HEK293 (cell line): ENCODE results near the gene CIAPIN1.
A peak's percentile ranks its signal among the peaks of the same experiment; 100 is the strongest.

Experiments
- CTCF ChIA-PET: fragments of 350-600 bp; formaldehyde crosslinking; extraction: SDS; loops from one replicate; lab custom pipeline; 2021; ENCODE audit warnings: antibody characterized with exemption; lab: Yijun Ruan, JAX
- POLR2A ChIA-PET: fragments of 300-600 bp; formaldehyde crosslinking; extraction: SDS; loops from one replicate; lab custom pipeline; 2020; ENCODE audit warnings: antibody characterized with exemption, inconsistent platforms; lab: Yijun Ruan, JAX
- H3K27ac ChIP-seq: fragments of 200-500 bp; sonication (Bioruptor generic); 2 replicates; pipeline ENCODE4 v1.5.1; 2014; ENCODE audit warnings: low read depth, low read length, control low read depth, inconsistent platforms; ENCODE audit errors: extremely low read depth
- H3K36me3 ChIP-seq, 2 experiments: fragments of 200-500 bp in 1 of 2; sonication (Bioruptor generic) in 1 of 2; 1 replicate in 1 of 2; 2 replicates in 1 of 2; pipeline ENCODE4 v1.5.1; 2014 to 2017; ENCODE audit warnings: inconsistent platforms in 2 of 2, low read length in 2 of 2; ENCODE audit not compliant: control insufficient read depth in 2 of 2, insufficient read depth in 1 of 2
- H3K4me1 ChIP-seq: fragments of 200-500 bp; sonication (Bioruptor generic); 2 replicates; pipeline ENCODE4 v1.5.1; 2014; ENCODE audit warnings: mild to moderate bottlenecking, low read length, inconsistent platforms; ENCODE audit not compliant: control insufficient read depth, insufficient read depth
- H3K4me3 ChIP-seq: 2 replicates; pipeline ENCODE4 v1.5.1; 2011; ENCODE audit warnings: low read depth, mild to moderate bottlenecking, control low read depth, low read length, moderate library complexity
- H3K9me3 ChIP-seq: fragments of 200-500 bp; sonication (Bioruptor generic); 2 replicates; pipeline ENCODE4 v1.5.1; 2014; ENCODE audit warnings: low read depth, low read length, inconsistent platforms; ENCODE audit not compliant: control insufficient read depth, insufficient read depth
- GLIS2 ChIP-seq: fragments of 450-650 bp; formaldehyde crosslinking; IDR thresholded peaks from 2 replicates; pipeline ENCODE4 v1.5.1; 2016; ENCODE audit warnings: missing biosample characterization, missing genetic modification characterization
- KLF9 ChIP-seq: fragments of 450-650 bp; formaldehyde crosslinking; IDR thresholded peaks from 2 replicates; pipeline ENCODE4 v1.5.1; 2016; ENCODE audit warnings: missing biosample characterization, missing genetic modification characterization, low read depth
- SP2 ChIP-seq: fragments of 450-650 bp; formaldehyde crosslinking; IDR thresholded peaks from 2 replicates; pipeline ENCODE4 v1.5.1; 2016; ENCODE audit warnings: missing biosample characterization, missing genetic modification characterization
- SP3 ChIP-seq: fragments of 450-650 bp; formaldehyde crosslinking; IDR thresholded peaks from 2 replicates; pipeline ENCODE4 v1.5.1; 2016; ENCODE audit warnings: missing biosample characterization, missing genetic modification characterization
- YY1 ChIP-seq: fragments of 450-650 bp; formaldehyde crosslinking; IDR thresholded peaks from 2 replicates; pipeline ENCODE4 v1.5.1; 2018; ENCODE audit warnings: missing biosample characterization, missing genetic modification characterization
- ZBTB11 ChIP-seq: fragments of 450-650 bp; formaldehyde crosslinking; conservative IDR thresholded peaks from 2 replicates; pipeline ENCODE4 v1.5.1; 2016; ENCODE audit warnings: low read depth, missing biosample characterization, missing genetic modification characterization
- ZBTB21 ChIP-seq: fragments of 450-650 bp; formaldehyde crosslinking; IDR thresholded peaks from 2 replicates; pipeline ENCODE4 v1.5.1; 2017; ENCODE audit warnings: missing biosample characterization, missing genetic modification characterization
- ZNF148 ChIP-seq: fragments of 450-650 bp; formaldehyde crosslinking; IDR thresholded peaks from 2 replicates; pipeline ENCODE4 v1.5.0; 2017; ENCODE audit warnings: missing biosample characterization, missing genetic modification characterization, borderline replicate concordance
- ZNF155 ChIP-seq: fragments of 450-650 bp; formaldehyde crosslinking; IDR thresholded peaks from 2 replicates; pipeline ENCODE4 v1.5.1; 2016; ENCODE audit warnings: missing biosample characterization, missing genetic modification characterization
- ZNF175 ChIP-seq: fragments of 450-650 bp; formaldehyde crosslinking; IDR thresholded peaks from 2 replicates; pipeline ENCODE4 v1.5.1; 2016; ENCODE audit warnings: missing biosample characterization, missing genetic modification characterization
- ZNF23 ChIP-seq: fragments of 450-650 bp; formaldehyde crosslinking; IDR thresholded peaks from 2 replicates; pipeline ENCODE4 v1.5.1; 2016; ENCODE audit warnings: missing biosample characterization, missing genetic modification characterization, borderline replicate concordance
- ZNF280D ChIP-seq: fragments of 450-650 bp; formaldehyde crosslinking; IDR thresholded peaks from 2 replicates; pipeline ENCODE4 v1.5.1; 2016; ENCODE audit warnings: missing biosample characterization, missing genetic modification characterization
- ZNF341 ChIP-seq: fragments of 450-650 bp; formaldehyde crosslinking; IDR thresholded peaks from 2 replicates; pipeline ENCODE4; 2016; ENCODE audit warnings: low read depth, missing biosample characterization, missing genetic modification characterization
- ZNF366 ChIP-seq: fragments of 450-650 bp; formaldehyde crosslinking; conservative IDR thresholded peaks from 2 replicates; pipeline ENCODE4 v1.5.1; 2016; ENCODE audit warnings: missing biosample characterization, missing genetic modification characterization
- ZNF404 ChIP-seq: fragments of 450-650 bp; formaldehyde crosslinking; IDR thresholded peaks from 2 replicates; pipeline ENCODE4 v1.5.1; 2017; ENCODE audit warnings: missing biosample characterization, missing genetic modification characterization
- ZNF521 ChIP-seq: fragments of 450-650 bp; formaldehyde crosslinking; IDR thresholded peaks from 2 replicates; pipeline ENCODE4 v1.5.1; 2017; ENCODE audit warnings: missing biosample characterization, mild to moderate bottlenecking, missing genetic modification characterization
- ZNF560 ChIP-seq: fragments of 450-650 bp; formaldehyde crosslinking; IDR thresholded peaks from 2 replicates; pipeline ENCODE4 v1.5.1; 2017; ENCODE audit warnings: missing biosample characterization, missing genetic modification characterization, borderline replicate concordance
- ZNF76 ChIP-seq: fragments of 450-650 bp; formaldehyde crosslinking; IDR thresholded peaks from 2 replicates; pipeline ENCODE4; 2016; ENCODE audit warnings: low read depth, missing biosample characterization, missing genetic modification characterization, borderline replicate concordance
- ZSCAN23 ChIP-seq: fragments of 450-650 bp; formaldehyde crosslinking; IDR thresholded peaks from 2 replicates; pipeline ENCODE4 v1.5.1; 2016; ENCODE audit warnings: missing biosample characterization, missing genetic modification characterization

Gene CIAPIN1

GRCh38 chr16:57477531-57478202 lies 30.5 kb upstream of the CIAPIN1 start:
- ChIA-PET POLR2A (no interaction called here), CTCF (interaction anchor here (1.1 kb wide), 1 partner anchor 30 kb away, joined by 3 read pairs; no protein-coding TSS in a partner anchor)
- no peak for TF ChIP-seq YY1
- Histone ChIP-seq H3K27ac (no peak overlapping the region), H3K9me3 (no peaks in the 10 kb centered on the region), H3K36me3 (peaks cover 0 to 25% of the 10 kb centered on the region in 2 experiments; a peak in 1 of 3 replicates), H3K4me1 (no peaks in the 10 kb centered on the region), H3K4me3 (no peak overlapping the region)

GRCh38 chr16:57476546-57477410 lies 29.6 kb upstream of the CIAPIN1 start:
- POLR2A ChIA-PET = interaction anchor here (1.8 kb wide), 1 partner anchor 14 kb away, joined by 6 read pairs; the partner anchor contains the start of gene POLR2C
- CTCF ChIA-PET = interaction anchor here (0.7 to 1.1 kb wide), 3 partner anchors 21 to 43 kb away, joined by 3 to 4 read pairs (median 3); no protein-coding TSS in a partner anchor
- TF ChIP-seq ZBTB21 (no peak), SP3 (tag by site-specific recombination) (peak; percentile 11; the same call in 1 of the 2 replicates)
- H3K4me1 ChIP-seq = no peaks in the 10 kb centered on the region
- peaks cover 0 to 34% of the 10 kb centered on the region in 2 experiments; a peak in 1 of 3 replicates for H3K36me3 ChIP-seq
- no peaks in the 10 kb centered on the region for H3K9me3 ChIP-seq
- no peak overlapping the region for H3K27ac ChIP-seq
- H3K4me3 ChIP-seq = no peak overlapping the region

- peaks cover 0 to 43% of the 10 kb centered on the region in 2 experiments; a peak in 1 of 3 replicates for H3K36me3 ChIP-seq
- no peaks in the 10 kb centered on the region for H3K4me1 ChIP-seq
- H3K4me3 ChIP-seq = no peak overlapping the region
- H3K27ac ChIP-seq = no peak overlapping the region
- CTCF ChIA-PET = interaction anchor here (0.6 to 4.2 kb wide), 5 partner anchors 14 to 738 kb away, joined by 3 to 24 read pairs (median 6); partner anchors contain the start of gene POLR2C
- no peaks in the 10 kb centered on the region for H3K9me3 ChIP-seq
- POLR2A ChIA-PET = interaction anchor here (1.8 kb wide), 1 partner anchor 13 kb away, joined by 6 read pairs; the partner anchor contains the start of gene POLR2C
- TF ChIP-seq ZNF175 (tag by site-specific recombination) = no peak
- peak; percentile 54 for TF ChIP-seq SP2 (tag by site-specific recombination)
- no peak for TF ChIP-seq ZNF76 (tag by site-specific recombination)
- TF ChIP-seq ZNF560 (tag by site-specific recombination) = no peak
- no peak for TF ChIP-seq ZNF23 (tag by site-specific recombination)
- peak; percentile 52 for TF ChIP-seq ZNF341
- TF ChIP-seq KLF9 (tag by site-specific recombination) = peak; percentile 76
- no peak for TF ChIP-seq ZNF404 (tag by site-specific recombination)
- TF ChIP-seq GLIS2 (tag by site-specific recombination) = peak; percentile 95
- peak; percentile 81 for TF ChIP-seq ZNF366
- 0 out of 2 replicates have a peak, but pooled peaks have one; percentile 10 for TF ChIP-seq ZBTB11 (tag by site-specific recombination)
- no peak for TF ChIP-seq ZSCAN23 (tag by site-specific recombination)
- no peak for TF ChIP-seq ZNF148 (tag by site-specific recombination)
- TF ChIP-seq ZNF521 (tag by site-specific recombination) = no peak
- TF ChIP-seq ZNF155 (tag by site-specific recombination) = no peak
- TF ChIP-seq ZNF280D (tag by site-specific recombination) = no peak
These were observed 28.6 kb upstream of the CIAPIN1 start for GRCh38 chr16:57475711-57476339.
